ENCODE data around the gene THAP2. TPM values are rescaled to one million over a fixed set of nuclear protein-coding genes. Genes with fewer than 3 reads are reported as not detected.
A peak's percentile ranks its signal among the peaks of the same experiment; 100 is the strongest.

THAP2 gene
- 1 to 10 TPM; 1.3 to 3.2 (median 2.0) TPM for total RNA-seq
- long read RNA-seq, full-length matches to known transcripts = 1 of 1 reads
- long read RNA-seq, partial matches to known transcripts = 0 of 1 reads
- long read RNA-seq, other reads (novel, unspliced or antisense) = 0 of 1 reads

DNA sequence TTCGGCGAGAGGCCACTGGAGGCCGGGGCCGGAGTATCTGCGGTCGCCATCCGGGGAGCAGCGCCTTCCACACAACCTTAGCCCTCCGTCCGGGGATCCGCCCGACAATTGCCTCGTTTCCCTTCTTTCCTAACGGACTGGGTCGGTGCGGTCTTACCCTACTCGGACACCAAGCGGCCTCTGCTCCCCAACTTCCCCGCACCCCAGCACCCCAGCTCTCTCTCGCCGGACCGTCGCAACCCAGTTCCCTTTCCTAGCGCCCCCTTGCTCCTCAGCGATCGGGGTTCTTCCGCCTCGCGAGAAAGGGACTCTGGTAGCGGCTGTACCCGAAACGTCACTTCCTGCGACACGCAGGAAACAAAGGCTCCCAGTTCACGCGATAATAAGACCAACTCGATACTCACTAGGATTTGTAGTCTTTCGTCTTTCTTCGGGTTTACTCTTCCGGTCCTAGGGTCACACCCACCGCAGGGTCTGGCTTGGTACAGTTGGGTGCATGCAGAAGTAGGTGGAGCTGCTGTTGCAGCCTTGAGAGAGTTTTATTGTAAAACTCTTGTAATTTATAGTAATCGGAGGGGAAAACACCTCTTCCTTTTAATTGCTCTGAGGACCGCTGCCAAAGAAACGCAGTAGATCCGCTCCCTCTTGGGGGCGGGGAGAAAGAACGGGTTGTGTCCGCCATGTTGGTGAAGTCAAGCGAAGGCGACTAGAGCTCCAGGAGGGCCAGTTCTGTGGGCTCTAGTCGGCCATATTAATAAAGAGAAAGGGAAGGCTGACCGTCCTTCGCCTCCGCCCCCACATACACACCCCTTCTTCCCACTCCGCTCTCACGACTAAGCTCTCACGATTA lies at the start of gene THAP2, which contains the start of gene ZFC3H1:
Gene THAP2 (plus strand): TSS at position 741 of the 850 bp plus-strand sequence. CDS start 209 bp downstream, outside the sequence.
Gene ZFC3H1 (minus strand): TSS at position 288 of the 850 bp plus-strand sequence. CDS start 238 bp downstream, at position 50.
- peaks cover 0 to 22% (median 9%) of the 10 kb centered on the region in 4 donors for H3K4me1 ChIP-seq
- peak within 1 kb of the TSS; percentile 76 to 86 (median 86) for H3K4me3 ChIP-seq
- DNase-seq (peak; percentile 94 to 96 (median 96)), ATAC-seq (peak; percentile 89 to 95 (median 92))
- H3K9me3 ChIP-seq = no peaks in the 10 kb centered on the region
- H3K27ac ChIP-seq = peak within 1 kb of the TSS; percentile 91 to 98 (median 92)
- TF ChIP-seq POLR2A (IDR thresholded peaks at IDR 0.05) = peak; percentile 96
- TF ChIP-seq, protein P1, sequence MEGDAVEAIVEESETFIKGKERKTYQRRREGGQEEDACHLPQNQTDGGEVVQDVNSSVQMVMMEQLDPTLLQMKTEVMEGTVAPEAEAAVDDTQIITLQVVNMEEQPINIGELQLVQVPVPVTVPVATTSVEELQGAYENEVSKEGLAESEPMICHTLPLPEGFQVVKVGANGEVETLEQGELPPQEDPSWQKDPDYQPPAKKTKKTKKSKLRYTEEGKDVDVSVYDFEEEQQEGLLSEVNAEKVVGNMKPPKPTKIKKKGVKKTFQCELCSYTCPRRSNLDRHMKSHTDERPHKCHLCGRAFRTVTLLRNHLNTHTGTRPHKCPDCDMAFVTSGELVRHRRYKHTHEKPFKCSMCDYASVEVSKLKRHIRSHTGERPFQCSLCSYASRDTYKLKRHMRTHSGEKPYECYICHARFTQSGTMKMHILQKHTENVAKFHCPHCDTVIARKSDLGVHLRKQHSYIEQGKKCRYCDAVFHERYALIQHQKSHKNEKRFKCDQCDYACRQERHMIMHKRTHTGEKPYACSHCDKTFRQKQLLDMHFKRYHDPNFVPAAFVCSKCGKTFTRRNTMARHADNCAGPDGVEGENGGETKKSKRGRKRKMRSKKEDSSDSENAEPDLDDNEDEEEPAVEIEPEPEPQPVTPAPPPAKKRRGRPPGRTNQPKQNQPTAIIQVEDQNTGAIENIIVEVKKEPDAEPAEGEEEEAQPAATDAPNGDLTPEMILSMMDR (IDR thresholded peaks at IDR 0.05) = peak in 3 of 4 donors; percentile 8 to 34 (median 34)
- intact Hi-C loops (cut with DNase I) = no loop called here
- H3K27me3 ChIP-seq = no peaks in the 10 kb centered on the region
- under 1% methylated on average over 29 of the region's 57 CpGs for WGBS (ENCODE audit: insufficient coverage, low coverage, low lambda C conversion rate, missing lambda C conversion rate)
- peaks cover 0 to 14% (median 12%) of the 10 kb centered on the region in 4 donors for H3K36me3 ChIP-seq

DNA sequence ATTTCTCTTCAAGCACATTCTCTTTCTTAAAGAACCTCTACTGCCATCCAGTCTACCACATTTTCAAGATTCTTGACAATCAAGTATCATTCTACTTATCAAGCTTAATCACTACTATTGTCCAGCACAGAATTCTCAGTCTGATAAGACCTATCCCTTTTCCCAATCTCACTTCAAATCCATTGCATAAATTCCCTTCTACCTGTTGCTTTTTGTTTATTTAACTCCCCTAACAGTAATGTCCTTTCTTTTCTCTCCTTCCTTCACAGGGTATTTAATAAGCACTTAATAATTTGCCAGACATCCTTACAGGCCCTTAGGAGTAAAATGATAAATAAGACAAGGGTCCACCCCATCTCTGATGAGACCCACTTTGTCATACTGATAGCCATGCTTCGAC lies 42.2 kb upstream of the THAP2 start:
- ATAC-seq (no peak), DNase-seq (no peak)
- no peaks in the 10 kb centered on the region for H3K4me1 ChIP-seq
- no peaks in the 10 kb centered on the region for H3K9me3 ChIP-seq
- no peaks in the 10 kb centered on the region for H3K27me3 ChIP-seq
- intact Hi-C loops (cut with DNase I) = no loop called here
- H3K36me3 ChIP-seq = peaks cover 9 to 95% (median 34%) of the 10 kb centered on the region in 4 donors
- no peak for TF ChIP-seq POLR2A (IDR thresholded peaks at IDR 0.05)
- TF ChIP-seq, protein P1 (IDR thresholded peaks at IDR 0.05) = no peak
- no peak overlapping the region for H3K4me3 ChIP-seq
- WGBS (ENCODE audit: insufficient coverage, low coverage, low lambda C conversion rate, missing lambda C conversion rate) = 100% methylated on average over 1 of the region's 1 CpG
- no peak overlapping the region for H3K27ac ChIP-seq

DNA sequence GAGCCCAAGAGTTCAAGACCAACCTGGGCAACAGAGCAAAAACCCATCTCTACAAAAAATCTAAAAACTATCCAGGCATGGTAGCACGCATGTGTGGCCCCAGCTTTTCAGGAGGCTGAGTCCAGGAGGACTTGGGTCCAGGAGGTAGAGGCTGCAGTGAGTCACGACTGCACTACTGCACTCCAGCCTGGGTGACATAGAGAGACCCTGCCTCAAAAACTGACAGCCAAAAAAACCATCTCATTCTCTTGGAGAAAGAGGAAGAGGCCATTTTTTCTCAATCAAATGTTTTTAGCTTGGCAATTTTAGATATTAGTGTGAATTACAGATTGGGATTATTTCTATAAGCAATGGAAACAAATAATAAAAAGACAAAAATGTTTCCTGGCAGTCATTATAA lies 38.6 kb upstream of the THAP2 start:
- TF ChIP-seq, protein P1 (IDR thresholded peaks at IDR 0.05) = no peak
- TF ChIP-seq POLR2A (IDR thresholded peaks at IDR 0.05) = no peak
- ATAC-seq = no peak
- Histone ChIP-seq H3K4me1 (no peaks in the 10 kb centered on the region), H3K27ac (no peak overlapping the region), H3K36me3 (peaks cover 10 to 91% (median 40%) of the 10 kb centered on the region in 4 donors), H3K27me3 (no peaks in the 10 kb centered on the region), H3K4me3 (no peak overlapping the region), H3K9me3 (no peaks in the 10 kb centered on the region)
- 100% methylated on average over 2 of the region's 2 CpGs for WGBS (ENCODE audit: insufficient coverage, low coverage, low lambda C conversion rate, missing lambda C conversion rate)
- DNase-seq = no peak
- intact Hi-C loops (cut with DNase I) = no loop called here

DNA sequence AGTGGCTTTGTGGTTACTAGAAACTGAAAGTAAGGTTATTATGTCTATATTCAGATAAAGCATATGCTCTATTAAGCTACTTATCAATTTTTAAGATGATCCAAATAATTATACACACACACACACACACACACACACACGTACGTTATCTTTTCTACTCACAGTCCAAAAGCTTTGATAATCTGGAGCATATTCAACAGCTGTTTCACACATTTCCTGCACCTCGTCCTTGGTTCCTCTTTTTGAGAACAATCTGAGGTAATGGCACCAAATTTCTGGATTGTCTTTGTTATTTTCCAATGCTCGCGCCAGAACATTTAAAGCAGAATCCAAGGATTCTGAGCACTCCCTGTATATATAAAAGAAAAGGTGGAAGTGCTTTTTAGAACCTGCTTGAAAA lies 38.0 kb upstream of the THAP2 start:
- TF ChIP-seq, protein P1 (IDR thresholded peaks at IDR 0.05) = no peak
- TF ChIP-seq POLR2A (IDR thresholded peaks at IDR 0.05) = no peak
- Histone ChIP-seq H3K27ac (no peak overlapping the region), H3K4me3 (no peak overlapping the region), H3K36me3 (peaks cover 10 to 91% (median 41%) of the 10 kb centered on the region in 4 donors), H3K9me3 (no peaks in the 10 kb centered on the region), H3K27me3 (no peaks in the 10 kb centered on the region), H3K4me1 (no peaks in the 10 kb centered on the region)
- intact Hi-C loops (cut with DNase I) = no loop called here
- peak in 1 of 4 donors; percentile 33 for ATAC-seq
- no peak for DNase-seq
- WGBS (ENCODE audit: insufficient coverage, low coverage, low lambda C conversion rate, missing lambda C conversion rate) = 52% methylated on average over 5 of the region's 5 CpGs

Data from right lobe of liver (tissue), 6 donors.